CD4-positive, alpha-beta T cell (primary cell): Measurements from ENCODE around the gene DLG1. TPM values are rescaled to one million over a fixed set of nuclear protein-coding genes. Genes with fewer than 3 reads are reported as not detected.
A peak's percentile ranks its signal among the peaks of the same experiment; 100 is the strongest.

Experiments
- ATAC-seq: fragments of 200-7000 bp; cut with Tn5 transposase; one replicate; pipeline ENCODE4 v1.10.0; 2022; ENCODE audit warnings: mild to moderate bottlenecking; ENCODE audit not compliant: poor library complexity
- CTCF ChIA-PET: fragments of 350-600 bp; sonication (Branson Sonifier 250); formaldehyde crosslinking; loops from one replicate; lab custom pipeline; 2021; ENCODE audit warnings: antibody characterized with exemption, inconsistent platforms; lab: Charles Lee
- POLR2A ChIA-PET: fragments of 350-600 bp; sonication (Branson Sonifier 250); formaldehyde crosslinking; loops from one replicate; lab custom pipeline; 2021; ENCODE audit warnings: antibody characterized with exemption, inconsistent platforms; lab: Charles Lee
- DNase-seq, 14 experiments: peaks; one replicate each; pipeline ENCODE4 v3.0.0-alpha.2; 2013 to 2020; ENCODE audit warnings: mixed read lengths in 2 of 14
- H3K27ac ChIP-seq, 2 donors: one replicate each; pipeline versions ENCODE4 v1.5.1 to v1.7.0; 2013; ENCODE audit warnings: low read length in 2 of 2, low read depth in 1 of 2, mild to moderate bottlenecking in 1 of 2
- H3K27me3 ChIP-seq, 2 experiments: 1 replicate in 1 of 2; 2 replicates in 1 of 2; pipeline versions ENCODE4 v1.6.1 to v1.7.0; 2013; ENCODE audit warnings: low read length in 2 of 2, control low read depth in 1 of 2, mild to moderate bottlenecking in 1 of 2, moderate library complexity in 1 of 2; ENCODE audit not compliant: insufficient read depth in 2 of 2, control insufficient read depth in 1 of 2
- H3K36me3 ChIP-seq: one replicate; pipeline ENCODE4 v1.6.1; 2013; ENCODE audit warnings: low read length, control low read depth; ENCODE audit not compliant: insufficient read depth
- H3K4me1 ChIP-seq: one replicate; pipeline ENCODE4 v1.6.1; 2013; ENCODE audit warnings: low read length, control low read depth; ENCODE audit not compliant: insufficient read depth
- H3K4me3 ChIP-seq: one replicate; pipeline ENCODE4 v1.5.1; 2013; ENCODE audit warnings: mild to moderate bottlenecking, low read length, moderate library complexity
- H3K9me3 ChIP-seq, 2 experiments: 1 replicate in 1 of 2; 2 replicates in 1 of 2; pipeline versions ENCODE4 v1.6.1 to v1.7.0; 2013; ENCODE audit warnings: low read length in 2 of 2, mild to moderate bottlenecking in 2 of 2, control low read depth in 1 of 2, moderate library complexity in 1 of 2; ENCODE audit not compliant: control insufficient read depth in 1 of 2, insufficient read depth in 1 of 2
- H3K27ac Mint-ChIP-seq: one replicate; pipeline ENCODE4 v1.8.0; 2020; ENCODE audit warnings: mixed read lengths
- H3K27me3 Mint-ChIP-seq: one replicate; pipeline ENCODE4 v1.8.0; 2021; ENCODE audit warnings: mixed read lengths
- H3K36me3 Mint-ChIP-seq: one replicate; pipeline ENCODE4 v1.8.0; 2021; ENCODE audit warnings: low read depth, mixed read lengths
- H3K4me1 Mint-ChIP-seq: one replicate; pipeline ENCODE4 v1.8.0; 2021; ENCODE audit warnings: low read depth, mixed read lengths
- H3K4me3 Mint-ChIP-seq: one replicate; pipeline ENCODE4 v1.8.0; 2020; ENCODE audit warnings: mild to moderate bottlenecking, mixed read lengths
- H3K9me3 Mint-ChIP-seq: one replicate; pipeline ENCODE4 v1.8.0; 2020; ENCODE audit warnings: mixed read lengths
- CTCF ChIP-seq: fragments of 200-600 bp; IDR thresholded peaks from one replicate; pipeline ENCODE4 v1.8.0; 2022; ENCODE audit warnings: antibody characterized with exemption, mild to moderate bottlenecking
- intact Hi-C, 2 experiments: fragments of 100-400 bp; cut with DNase I in 1 of 2; cut with micrococcal nuclease in 1 of 2; formaldehyde crosslinking; loops; one replicate each; pipeline versions ENCODE4 v1.15.1 to v1.9.0; 2023 to 2025; cut with DNase I, micrococcal nuclease
- total RNA-seq, 174 experiments: library from RNA in 2 of 174; stranded (reverse) in 2 of 174; gene quantifications; one replicate each; pipeline ENCODE4 v1.2.3 and lab custom pipeline; 2021 to 2026

Gene DLG1
- total RNA-seq, 2 experiments from 2014 or later: 86.8 to 91.8 TPM

DNA sequence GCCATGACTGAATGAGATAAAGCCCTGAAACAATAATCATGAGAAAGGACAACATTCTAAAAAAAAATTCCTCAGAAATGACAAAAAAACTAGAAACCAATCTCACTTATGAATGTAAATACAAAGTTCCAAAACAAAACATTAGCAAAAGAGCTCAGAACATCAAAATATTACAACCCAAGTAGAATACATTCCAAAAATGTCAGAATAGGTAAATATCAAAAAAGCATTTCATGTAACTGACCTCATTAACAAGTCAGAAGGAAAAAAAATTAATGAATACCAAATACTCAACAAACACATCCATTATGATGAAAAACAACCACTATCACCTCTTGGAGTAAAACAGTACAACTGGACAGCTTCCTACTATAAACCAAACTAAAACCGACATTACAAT, 93.1 kb downstream of the DLG1 start:
- H3K4me3 Mint-ChIP-seq: no peak overlapping the region
- ATAC-seq: no peak
- Histone ChIP-seq H3K36me3 (no peaks in the 10 kb centered on the region), H3K4me3 (no peak overlapping the region), H3K4me1 (peaks cover 5% of the 10 kb centered on the region), H3K27me3 (no peaks in the 10 kb centered on the region), H3K9me3 (no peaks in the 10 kb centered on the region), H3K27ac (no peak overlapping the region)
- POLR2A ChIA-PET: no interaction called here
- H3K4me1 Mint-ChIP-seq: peaks cover 87% of the 10 kb centered on the region
- no peaks in the 10 kb centered on the region for H3K9me3 Mint-ChIP-seq
- no peaks in the 10 kb centered on the region for H3K27me3 Mint-ChIP-seq
- H3K27ac Mint-ChIP-seq: peak overlapping the region; percentile 19
- intact Hi-C loops: no loop called here
- CTCF ChIA-PET: no interaction called here
- no peak for TF ChIP-seq CTCF
- no peak for DNase-seq
- H3K36me3 Mint-ChIP-seq: no peaks in the 10 kb centered on the region

DNA sequence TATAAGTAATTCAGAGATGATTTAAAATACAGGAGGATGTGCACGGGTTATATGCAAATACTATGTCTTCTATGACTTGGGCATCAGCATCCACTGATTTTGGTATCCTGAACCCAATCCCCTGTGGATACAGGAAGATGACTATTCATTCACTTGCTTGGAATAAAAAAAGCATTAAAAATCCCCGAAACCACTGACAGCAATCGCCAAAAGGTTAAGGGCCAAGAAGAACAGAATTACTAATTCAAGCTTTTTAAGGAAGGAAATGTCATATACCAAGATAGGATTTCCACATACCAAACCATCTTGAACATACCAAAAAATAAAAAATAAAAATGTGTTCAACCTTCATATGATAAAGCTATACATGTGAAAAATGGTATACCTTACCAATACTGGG, 93.7 kb downstream of the DLG1 start:
- H3K27ac ChIP-seq: no peak overlapping the region
- TF ChIP-seq CTCF: no peak
- H3K4me1 ChIP-seq: peaks cover 5% of the 10 kb centered on the region
- H3K4me3 ChIP-seq: no peak overlapping the region
- no peaks in the 10 kb centered on the region for H3K9me3 Mint-ChIP-seq
- intact Hi-C loops: no loop called here
- H3K4me1 Mint-ChIP-seq: peaks cover 86% of the 10 kb centered on the region
- no peak for DNase-seq
- H3K9me3 ChIP-seq: no peaks in the 10 kb centered on the region
- ChIA-PET CTCF (no interaction called here), POLR2A (no interaction called here)
- H3K36me3 Mint-ChIP-seq: no peaks in the 10 kb centered on the region
- H3K27ac Mint-ChIP-seq: peak overlapping the region; percentile 9
- no peak overlapping the region for H3K4me3 Mint-ChIP-seq
- H3K27me3 ChIP-seq: no peaks in the 10 kb centered on the region
- H3K36me3 ChIP-seq: no peaks in the 10 kb centered on the region
- H3K27me3 Mint-ChIP-seq: no peaks in the 10 kb centered on the region
- no peak for ATAC-seq

DNA sequence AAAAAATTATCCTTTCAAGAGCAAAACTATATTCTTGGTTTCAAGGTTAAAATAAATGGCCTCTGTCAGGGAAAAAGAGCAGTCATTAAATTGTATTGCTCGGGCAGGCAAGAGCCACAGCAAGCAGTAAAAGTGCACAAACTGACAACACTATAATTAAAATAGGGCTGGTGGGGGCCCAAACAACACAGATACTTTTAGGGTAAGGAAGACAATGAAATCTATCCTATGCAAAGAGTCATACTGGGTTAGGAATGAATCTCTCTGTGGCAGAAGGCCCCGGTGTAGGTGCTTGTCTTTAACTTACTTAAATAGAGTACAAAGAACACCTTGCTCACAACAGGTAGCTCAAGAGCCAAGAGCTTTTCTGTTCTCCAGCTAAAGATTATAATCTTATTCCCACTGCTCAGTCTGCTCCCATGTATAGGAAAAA, 94.7 kb downstream of the DLG1 start:
- intact Hi-C loops: no loop called here
- no peaks in the 10 kb centered on the region for H3K27me3 Mint-ChIP-seq
- no peak for TF ChIP-seq CTCF
- H3K27ac Mint-ChIP-seq: peak overlapping the region; percentile 9
- H3K9me3 Mint-ChIP-seq: no peaks in the 10 kb centered on the region
- Histone ChIP-seq H3K27ac (no peak overlapping the region), H3K36me3 (no peaks in the 10 kb centered on the region), H3K4me1 (peaks cover 5% of the 10 kb centered on the region), H3K27me3 (no peaks in the 10 kb centered on the region), H3K9me3 (no peaks in the 10 kb centered on the region), H3K4me3 (no peak overlapping the region)
- no peak for ATAC-seq
- peaks cover 81% of the 10 kb centered on the region for H3K4me1 Mint-ChIP-seq
- DNase-seq: no peak
- ChIA-PET CTCF (no interaction called here), POLR2A (no interaction called here)
- H3K36me3 Mint-ChIP-seq: no peaks in the 10 kb centered on the region
- H3K4me3 Mint-ChIP-seq: no peak overlapping the region
